IPS-20b (cell line): ENCODE measurements around the gene HEY2.
"Not testable (repeated sequence)": the region's sequence is repeated elsewhere in the genome, so short reads cannot be mapped to it uniquely, and the experiment has no call there.

Experiments used
- H3K27ac ChIP-seq: one replicate; pipeline ENCODE4 v1.5.1; 2013; ENCODE audit warnings: low read length
- H3K27me3 ChIP-seq: 2 replicates; pipeline ENCODE4 v1.6.1; 2013; ENCODE audit warnings: mild to moderate bottlenecking, low read length, inconsistent platforms; ENCODE audit not compliant: insufficient read depth
- H3K36me3 ChIP-seq: 2 replicates; pipeline ENCODE4 v1.6.1; 2013; ENCODE audit warnings: low read depth, mild to moderate bottlenecking, inconsistent platforms, low read length, moderate library complexity; ENCODE audit not compliant: insufficient read depth
- H3K4me1 ChIP-seq: 2 replicates; pipeline ENCODE4 v1.6.1; 2013; ENCODE audit warnings: mild to moderate bottlenecking, control low read depth, inconsistent platforms, low read length, moderate library complexity; ENCODE audit not compliant: insufficient read depth
- H3K4me3 ChIP-seq: 2 replicates; pipeline ENCODE4 v1.5.1; 2013; ENCODE audit warnings: mild to moderate bottlenecking, low read length, inconsistent platforms
- H3K9ac ChIP-seq: 2 replicates; pipeline ENCODE4 v1.6.1; 2013; ENCODE audit warnings: low read depth, mild to moderate bottlenecking, inconsistent platforms, low read length, moderate library complexity
- H3K9me3 ChIP-seq: 2 replicates; pipeline ENCODE4 v1.6.1; 2013; ENCODE audit warnings: mild to moderate bottlenecking, low read depth, low read length, inconsistent platforms; ENCODE audit not compliant: insufficient read depth

The HEY2 gene

GRCh38 chr6:125802943-125803377 lies 53.5 kb downstream of the HEY2 start:
- Histone ChIP-seq H3K9ac (no peak overlapping the region), H3K27ac (no peak overlapping the region), H3K4me1 (no peaks in the 10 kb centered on the region; the same call in 1 of the 2 replicates), H3K36me3 (no peaks in the 10 kb centered on the region), H3K9me3 (no peaks in the 10 kb centered on the region), H3K4me3 (no peak overlapping the region), H3K27me3 (no peaks in the 10 kb centered on the region)

GRCh38 chr6:125804264-125804663 lies 54.8 kb downstream of the HEY2 start:
- Histone ChIP-seq H3K27me3 (no peaks in the 10 kb centered on the region), H3K27ac (no peak overlapping the region), H3K9ac (no peak overlapping the region), H3K36me3 (no peaks in the 10 kb centered on the region), H3K9me3 (no peaks in the 10 kb centered on the region), H3K4me3 (no peak overlapping the region), H3K4me1 (no peaks in the 10 kb centered on the region)

- H3K36me3 ChIP-seq, H3K4me1 ChIP-seq, H3K9ac ChIP-seq, H3K27me3 ChIP-seq, H3K9me3 ChIP-seq, H3K27ac ChIP-seq, H3K4me3 ChIP-seq: not testable (repeated sequence)
These were observed 55.5 kb downstream of the HEY2 start for GRCh38 chr6:125804866-125805425.

- Histone ChIP-seq H3K4me1 (no peaks in the 10 kb centered on the region), H3K27ac (no peak overlapping the region), H3K27me3 (no peaks in the 10 kb centered on the region)
These were observed 57.4 kb downstream of the HEY2 start for GRCh38 chr6:125806813-125807212.

GRCh38 chr6:125807293-125807692 lies 57.9 kb downstream of the HEY2 start:
- H3K36me3 ChIP-seq = no peaks in the 10 kb centered on the region
- no peaks in the 10 kb centered on the region for H3K4me1 ChIP-seq
- no peaks in the 10 kb centered on the region for H3K27me3 ChIP-seq

More at GRCh38 chr6:125806813-125807212, 57.4 kb downstream of the HEY2 start:
- no peaks in the 10 kb centered on the region for H3K9me3 ChIP-seq
- no peak overlapping the region for H3K4me3 ChIP-seq
- no peak overlapping the region for H3K9ac ChIP-seq
- H3K36me3 ChIP-seq = no peaks in the 10 kb centered on the region

GRCh38 chr6:125808060-125808459 lies 58.6 kb downstream of the HEY2 start:
- no peaks in the 10 kb centered on the region for H3K36me3 ChIP-seq
- H3K27ac ChIP-seq = no peak overlapping the region
- no peaks in the 10 kb centered on the region for H3K4me1 ChIP-seq
- H3K27me3 ChIP-seq = no peaks in the 10 kb centered on the region
- H3K9me3 ChIP-seq = no peaks in the 10 kb centered on the region
- no peak overlapping the region for H3K9ac ChIP-seq
- no peak overlapping the region for H3K4me3 ChIP-seq

More at GRCh38 chr6:125807293-125807692, 57.9 kb downstream of the HEY2 start:
- Histone ChIP-seq H3K4me3 (no peak overlapping the region), H3K27ac (no peak overlapping the region), H3K9ac (no peak overlapping the region), H3K9me3 (no peaks in the 10 kb centered on the region)

- Histone ChIP-seq H3K4me3 (no peak overlapping the region), H3K9ac (no peak overlapping the region), H3K9me3 (no peaks in the 10 kb centered on the region), H3K27ac (no peak overlapping the region), H3K36me3 (no peaks in the 10 kb centered on the region), H3K4me1 (no peaks in the 10 kb centered on the region), H3K27me3 (no peaks in the 10 kb centered on the region)
These were observed 59.2 kb downstream of the HEY2 start for GRCh38 chr6:125808591-125808990.

GRCh38 chr6:125809570-125810170 lies 60.2 kb downstream of the HEY2 start:
- no peak overlapping the region for H3K9ac ChIP-seq
- no peak overlapping the region for H3K27ac ChIP-seq
- H3K4me1 ChIP-seq = no peaks in the 10 kb centered on the region
- H3K9me3 ChIP-seq = no peaks in the 10 kb centered on the region
- no peak overlapping the region for H3K4me3 ChIP-seq
- H3K36me3 ChIP-seq = no peaks in the 10 kb centered on the region
- H3K27me3 ChIP-seq = no peaks in the 10 kb centered on the region

- Histone ChIP-seq H3K27ac (no peak overlapping the region), H3K4me3 (no peak overlapping the region), H3K36me3 (no peaks in the 10 kb centered on the region)
These were observed 61.0 kb downstream of the HEY2 start for GRCh38 chr6:125810445-125810844.

More at GRCh38 chr6:125810445-125810844, 61.0 kb downstream of the HEY2 start:
- Histone ChIP-seq H3K9ac (no peak overlapping the region), H3K4me1 (no peaks in the 10 kb centered on the region), H3K27me3 (no peaks in the 10 kb centered on the region), H3K9me3 (no peaks in the 10 kb centered on the region)
